ENCODE results near the gene RPA3. TPM values are rescaled to one million over a fixed set of nuclear protein-coding genes. Genes with fewer than 3 reads are reported as not detected.

The RPA3 gene
- total and polyA plus RNA-seq, 2 experiments from 2014 or later, result 16.3 to 71.8 TPM

DNA sequence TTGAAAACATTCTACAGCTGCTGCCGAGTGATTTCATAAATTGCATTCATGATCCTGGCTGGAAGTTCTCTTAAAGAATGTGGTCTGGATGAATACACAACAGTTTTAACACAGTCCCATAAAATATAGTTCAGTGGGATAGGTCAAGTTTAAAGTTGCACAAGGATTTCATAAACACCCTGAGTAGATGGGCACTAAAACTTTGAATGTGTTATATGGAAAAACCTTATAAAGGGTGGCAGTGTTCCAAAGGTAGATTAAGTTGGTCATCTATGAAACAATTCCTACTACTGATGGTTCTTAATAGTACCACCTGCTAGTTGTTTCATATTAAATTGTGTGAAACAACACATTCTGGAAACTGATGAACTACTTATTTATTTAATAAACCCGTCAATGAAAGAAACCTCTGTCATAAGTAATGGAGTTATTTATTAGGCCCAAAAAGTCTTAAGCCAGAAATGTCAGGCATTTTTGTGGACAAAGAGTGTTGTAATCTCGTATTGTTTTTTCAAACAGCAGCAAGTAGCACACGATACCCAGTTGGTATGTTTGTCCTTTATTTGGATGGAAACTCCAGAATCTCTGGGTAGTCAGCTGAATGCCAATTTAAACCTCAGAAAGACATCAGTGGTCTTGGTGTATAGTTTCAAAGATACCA is 14.3 kb upstream of the RPA3 start:
- 10 to 13% methylated on average over 4 of the region's 4 CpGs for WGBS, 2 experiments (ENCODE audit: low coverage in 1 of 2, low lambda C conversion rate in 2 of 2, missing lambda C conversion rate in 2 of 2)
- in situ Hi-C loops (cut with MboI), result no loop called here
- no peaks in the 10 kb centered on the region for H3K79me2 ChIP-seq (ENCODE audit: insufficient read depth)
- TF ChIP-seq EZH2phosphoT487 (IDR thresholded peaks at IDR 0.05; ENCODE audit: insufficient read depth, low read depth), result no peak
- no peak overlapping the region for H3K9ac ChIP-seq
- no peaks in the 10 kb centered on the region for H3K36me3 ChIP-seq (ENCODE audit: low read depth)
- H3K4me3 ChIP-seq, result peak overlapping the region; percentile 16; the same call in 1 of the 2 replicates
- H3K4me2 ChIP-seq (ENCODE audit: unreplicated experiment), result peak overlapping the region; percentile 62
- peak; percentile 72 for DNase-seq
- peaks cover 15% of the 10 kb centered on the region for H3F3A ChIP-seq (ENCODE audit: insufficient read depth)
- H3K4me1 ChIP-seq (ENCODE audit: insufficient read depth), result peaks cover 22% of the 10 kb centered on the region
- H4K20me1 ChIP-seq (ENCODE audit: insufficient read depth), result no peaks in the 10 kb centered on the region; the same call in 1 of the 2 replicates
- no peaks in the 10 kb centered on the region for H3K27me3 ChIP-seq (replicated peaks; ENCODE audit: insufficient read depth)
- peak overlapping the region; percentile 64 for H3K27ac ChIP-seq
- H3K9me2 ChIP-seq (ENCODE audit: insufficient read depth), result no peaks in the 10 kb centered on the region
- H3K9me3 ChIP-seq (ENCODE audit: low read depth), result no peaks in the 10 kb centered on the region
- H2AFZ ChIP-seq, result 0 out of 2 replicates have a peak overlapping the region, but pooled peaks have one; percentile 1

- H3K27ac ChIP-seq, result no peak overlapping the region
- peaks cover 22% of the 10 kb centered on the region for H3K4me1 ChIP-seq (ENCODE audit: insufficient read depth)
- H3F3A ChIP-seq (ENCODE audit: insufficient read depth), result peaks cover 15% of the 10 kb centered on the region
- in situ Hi-C loops (cut with MboI), result no loop called here
- no peaks in the 10 kb centered on the region for H3K9me3 ChIP-seq (ENCODE audit: low read depth)
- H3K9ac ChIP-seq, result no peak overlapping the region
- H3K79me2 ChIP-seq (ENCODE audit: insufficient read depth), result no peaks in the 10 kb centered on the region
- no peak overlapping the region for H3K4me2 ChIP-seq (ENCODE audit: unreplicated experiment)
- no peaks in the 10 kb centered on the region for H3K36me3 ChIP-seq (ENCODE audit: low read depth)
- no peak overlapping the region for H2AFZ ChIP-seq
- no peak for TF ChIP-seq EZH2 (IDR thresholded peaks at IDR 0.05; ENCODE audit: insufficient read depth, poor library complexity, severe bottlenecking)
- no peak for TF ChIP-seq EZH2phosphoT487 (IDR thresholded peaks at IDR 0.05; ENCODE audit: insufficient read depth, low read depth)
- H3K4me3 ChIP-seq, result no peak overlapping the region
- no peaks in the 10 kb centered on the region; the same call in 1 of the 2 replicates for H4K20me1 ChIP-seq (ENCODE audit: insufficient read depth)
- H3K27me3 ChIP-seq (replicated peaks; ENCODE audit: insufficient read depth), result no peaks in the 10 kb centered on the region
- no peaks in the 10 kb centered on the region for H3K9me2 ChIP-seq (ENCODE audit: insufficient read depth)
- DNase-seq, result no peak
Observed at GRCh38 chr7:7731732-7732131, 13.3 kb upstream of the RPA3 start.

DNA sequence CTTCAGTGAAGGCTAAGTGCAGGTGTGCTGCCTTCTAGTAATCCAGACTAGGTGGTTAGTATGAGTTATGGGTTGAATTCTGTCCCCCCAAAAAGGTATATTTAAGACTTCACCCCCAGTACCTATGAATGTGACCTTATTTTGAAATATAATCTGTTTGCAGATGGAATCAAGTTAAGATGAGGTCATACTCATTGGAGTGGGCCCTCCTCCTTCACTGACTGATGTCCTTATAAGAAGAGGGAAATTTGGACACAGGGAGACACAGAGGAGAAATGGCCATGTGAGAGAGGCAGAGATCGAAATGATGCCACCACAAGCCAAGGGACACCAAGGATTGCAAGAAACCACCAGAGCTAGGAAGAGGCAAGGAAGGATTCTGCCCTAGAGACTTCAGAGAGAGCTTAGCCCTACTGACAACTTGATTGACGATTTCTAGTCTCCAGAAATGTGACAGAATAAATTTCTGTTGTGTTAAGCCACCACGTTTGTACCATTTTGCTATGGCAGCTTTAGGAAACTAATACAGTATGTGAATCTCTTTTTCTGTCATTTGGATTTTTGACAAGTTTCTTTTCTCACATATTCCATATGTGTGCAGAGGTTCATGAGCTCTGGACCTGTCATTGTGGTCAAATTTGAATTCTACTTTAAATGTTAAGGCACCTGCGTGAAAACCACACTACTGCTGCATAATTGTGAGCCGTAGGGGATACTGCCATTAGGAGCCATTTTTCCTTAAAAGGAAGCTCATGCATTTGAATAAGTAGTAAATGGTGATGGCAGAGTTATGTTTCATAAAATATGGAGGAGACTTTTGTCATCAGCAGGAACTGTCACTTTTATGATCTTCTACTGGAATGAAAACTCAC is 2.6 kb upstream of the RPA3 start:
- WGBS, 2 experiments (ENCODE audit: low coverage in 1 of 2, low lambda C conversion rate in 2 of 2, missing lambda C conversion rate in 2 of 2), result 91 to 97% methylated on average over 5 of the region's 5 CpGs
- no peaks in the 10 kb centered on the region for H3K79me2 ChIP-seq (ENCODE audit: insufficient read depth)
- no peaks in the 10 kb centered on the region for H3K9me2 ChIP-seq (ENCODE audit: insufficient read depth)
- H3F3A ChIP-seq (ENCODE audit: insufficient read depth), result peaks cover 8% of the 10 kb centered on the region
- DNase-seq, result no peak
- peaks cover 6% of the 10 kb centered on the region; the same call in 1 of the 2 replicates for H3K4me1 ChIP-seq (ENCODE audit: insufficient read depth)
- no peak overlapping the region for H2AFZ ChIP-seq
- H3K27me3 ChIP-seq (replicated peaks; ENCODE audit: insufficient read depth), result no peaks in the 10 kb centered on the region
- TF ChIP-seq EZH2phosphoT487 (IDR thresholded peaks at IDR 0.05; ENCODE audit: insufficient read depth, low read depth) (no peak), EZH2 (IDR thresholded peaks at IDR 0.05; ENCODE audit: insufficient read depth, poor library complexity, severe bottlenecking) (no peak)
- no peak overlapping the region for H3K4me2 ChIP-seq (ENCODE audit: unreplicated experiment)
- H3K36me3 ChIP-seq (ENCODE audit: low read depth), result no peaks in the 10 kb centered on the region
- no peak overlapping the region for H3K27ac ChIP-seq
- in situ Hi-C loops (cut with MboI), result no loop called here
- H3K4me3 ChIP-seq, result no peak overlapping the region
- H3K9me3 ChIP-seq (ENCODE audit: low read depth), result no peaks in the 10 kb centered on the region
- H4K20me1 ChIP-seq (ENCODE audit: insufficient read depth), result no peaks in the 10 kb centered on the region
- no peak overlapping the region for H3K9ac ChIP-seq

- no peak for TF ChIP-seq EZH2 (IDR thresholded peaks at IDR 0.05; ENCODE audit: insufficient read depth, poor library complexity, severe bottlenecking)
- TF ChIP-seq EZH2phosphoT487 (IDR thresholded peaks at IDR 0.05; ENCODE audit: insufficient read depth, low read depth), result no peak
- no peak overlapping the region for H3K27ac ChIP-seq
- 96 to 100% methylated on average over 1 of the region's 1 CpG for WGBS, 2 experiments (ENCODE audit: low coverage in 1 of 2, low lambda C conversion rate in 2 of 2, missing lambda C conversion rate in 2 of 2)
Observed at GRCh38 chr7:7720193-7720592, 1.8 kb upstream of the RPA3 start.

More at GRCh38 chr7:7720193-7720592, 1.8 kb upstream of the RPA3 start:
- no peaks in the 10 kb centered on the region for H3K9me3 ChIP-seq (ENCODE audit: low read depth)
- H3K79me2 ChIP-seq (ENCODE audit: insufficient read depth), result no peaks in the 10 kb centered on the region
- no peaks in the 10 kb centered on the region for H4K20me1 ChIP-seq (ENCODE audit: insufficient read depth)
- H3K36me3 ChIP-seq (ENCODE audit: low read depth), result no peaks in the 10 kb centered on the region
- peaks cover 8% of the 10 kb centered on the region for H3F3A ChIP-seq (ENCODE audit: insufficient read depth)
- no peaks in the 10 kb centered on the region for H3K27me3 ChIP-seq (replicated peaks; ENCODE audit: insufficient read depth)
- H3K4me3 ChIP-seq, result no peak overlapping the region
- no peak overlapping the region for H3K4me2 ChIP-seq (ENCODE audit: unreplicated experiment)
- in situ Hi-C loops (cut with MboI), result no loop called here
- H2AFZ ChIP-seq, result no peak overlapping the region
- H3K4me1 ChIP-seq (ENCODE audit: insufficient read depth), result peaks cover 6% of the 10 kb centered on the region; the same call in 1 of the 2 replicates
- no peak for DNase-seq
- H3K9me2 ChIP-seq (ENCODE audit: insufficient read depth), result no peaks in the 10 kb centered on the region
- no peak overlapping the region for H3K9ac ChIP-seq

Data from GM23248 (cell line).